HG03103 (cell line): ENCODE data around the gene SORL1.
A peak's percentile ranks its signal among the peaks of the same experiment; 100 is the strongest.

Source experiments
- ATAC-seq: cut with Tn5 transposase; IDR thresholded peaks from one replicate; pipeline ENCODE4 v1.9.1; 2021; ENCODE audit warnings: low read depth; ENCODE audit not compliant: unreplicated experiment

SORL1 gene

GRCh38 chr11:121650351-121651256 is 198.5 kb downstream of the SORL1 start:
- ATAC-seq = no peak

GRCh38 chr11:121651257-121651605 is 199.1 kb downstream of the SORL1 start:
- no peak for ATAC-seq

GRCh38 chr11:121652971-121653370 is 200.9 kb downstream of the SORL1 start:
- no peak for ATAC-seq

GRCh38 chr11:121654259-121654842 is 202.2 kb downstream of the SORL1 start:
- ATAC-seq = no peak

DNA sequence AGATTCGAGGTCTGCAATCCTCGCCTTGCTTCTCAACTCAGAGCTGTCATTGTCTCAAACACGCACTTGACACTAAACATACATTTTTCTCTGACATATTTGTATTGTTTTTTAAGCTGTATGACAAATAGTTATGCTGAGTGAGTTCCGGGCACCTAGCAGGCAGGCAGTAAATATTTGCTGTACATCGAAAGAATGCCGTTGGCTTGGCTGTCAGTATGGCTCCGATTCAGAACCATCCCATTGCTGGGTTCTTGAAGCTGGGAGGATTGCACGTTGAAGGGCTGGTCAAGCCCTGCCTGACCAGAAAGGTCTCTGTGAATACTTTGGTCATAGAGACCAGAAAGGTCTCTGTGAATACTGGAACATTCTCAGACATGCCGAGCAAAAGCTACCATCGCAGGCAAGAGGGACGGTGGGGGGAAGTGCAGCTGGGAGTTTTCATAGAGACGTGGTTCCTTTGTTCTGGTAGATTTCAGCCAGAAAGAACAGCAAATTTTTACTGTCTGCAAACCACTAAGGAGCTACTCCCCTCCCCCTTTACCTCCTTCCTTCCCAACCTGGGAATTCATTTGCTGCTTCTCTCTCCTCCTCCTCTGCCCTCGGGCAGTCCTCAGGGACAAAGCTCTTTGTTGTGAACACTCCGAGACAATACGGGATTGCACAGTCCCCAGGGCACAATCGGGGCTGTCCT is 202.9 kb downstream of the SORL1 start:
- no peak for ATAC-seq

GRCh38 chr11:121655537-121656327 is 203.6 kb downstream of the SORL1 start:
- peak; percentile 85 for ATAC-seq

- no peak for ATAC-seq
Observed at GRCh38 chr11:121656328-121657090, 204.4 kb downstream of the SORL1 start.

- no peak for ATAC-seq
Observed at GRCh38 chr11:121657146-121657545, 205.0 kb downstream of the SORL1 start.

GRCh38 chr11:121659811-121660210 is 207.7 kb downstream of the SORL1 start:
- no peak for ATAC-seq

DNA sequence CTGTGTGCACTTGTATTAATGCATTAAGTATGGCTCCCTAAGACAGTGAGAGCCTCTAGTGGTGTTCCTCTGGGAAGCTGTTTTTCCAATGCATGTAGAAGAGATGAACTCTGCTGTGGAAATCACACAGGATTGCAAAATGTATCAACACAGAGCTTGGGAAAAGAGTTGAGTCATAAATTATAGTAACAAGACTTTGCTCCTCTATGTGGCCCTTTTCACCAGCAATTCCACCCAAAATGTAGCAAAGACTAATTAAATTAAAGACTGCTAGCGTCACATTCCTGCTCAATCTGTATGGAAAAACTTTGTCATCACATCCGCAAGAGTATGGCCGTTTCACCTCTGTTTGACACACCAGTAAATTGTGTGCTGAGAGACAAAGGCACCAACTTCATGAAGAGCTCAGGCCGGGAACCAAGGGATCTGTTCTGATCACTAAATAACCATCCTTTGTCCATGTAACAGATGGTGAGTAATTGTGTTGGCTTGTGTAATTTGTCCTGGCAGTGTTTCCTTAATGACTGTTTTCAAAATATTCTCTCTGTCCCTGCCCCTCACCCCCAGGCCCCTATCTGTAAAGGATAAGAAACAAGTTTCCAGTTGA is 209.9 kb downstream of the SORL1 start:
- ATAC-seq = no peak

DNA sequence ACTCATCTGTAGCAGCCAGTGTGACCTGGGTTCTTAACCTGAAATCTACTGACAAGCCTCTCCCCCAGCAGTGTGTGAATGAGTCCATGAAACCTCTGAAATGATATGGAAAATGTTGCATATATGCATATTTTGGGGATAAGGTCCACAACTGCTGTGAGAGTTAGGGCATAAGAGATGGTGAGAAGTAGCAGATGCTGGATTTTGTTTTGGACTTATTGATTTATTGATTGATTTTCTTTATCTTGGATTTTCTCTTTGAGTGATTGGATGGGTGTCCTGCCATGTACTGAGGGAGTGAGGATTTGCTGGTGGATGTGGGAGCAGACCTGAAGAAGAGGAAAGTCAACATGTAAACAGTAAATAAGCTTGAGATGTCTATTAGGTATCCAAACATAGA is 212.0 kb downstream of the SORL1 start:
- ATAC-seq = no peak

GRCh38 chr11:121665206-121665838 is 213.2 kb downstream of the SORL1 start:
- ATAC-seq = no peak

GRCh38 chr11:121667836-121668235 is 215.7 kb downstream of the SORL1 start:
- ATAC-seq = no peak

- no peak for ATAC-seq
Observed at GRCh38 chr11:121669422-121669821, 217.3 kb downstream of the SORL1 start.

DNA sequence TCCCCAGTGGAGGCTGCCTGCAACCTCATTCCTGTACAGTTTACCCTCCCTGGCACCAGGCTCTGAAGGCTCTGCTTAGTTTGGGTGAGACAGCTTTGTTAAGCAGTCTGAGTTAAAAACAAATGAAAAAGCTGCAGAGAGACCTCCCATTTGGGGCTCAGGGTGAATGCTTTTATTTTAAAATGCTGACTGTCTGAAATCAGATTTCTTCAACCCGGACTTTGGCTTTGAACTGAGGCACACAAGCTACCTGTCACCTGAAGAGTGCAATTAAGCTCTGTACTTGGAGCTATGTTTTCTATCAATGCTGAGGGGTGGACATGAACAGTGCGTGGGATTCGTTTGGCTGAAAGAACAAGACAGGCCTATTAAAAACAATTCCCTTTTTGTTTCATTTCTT is 218.2 kb downstream of the SORL1 start:
- ATAC-seq = no peak

GRCh38 chr11:121670805-121671282 is 218.7 kb downstream of the SORL1 start:
- no peak for ATAC-seq

DNA sequence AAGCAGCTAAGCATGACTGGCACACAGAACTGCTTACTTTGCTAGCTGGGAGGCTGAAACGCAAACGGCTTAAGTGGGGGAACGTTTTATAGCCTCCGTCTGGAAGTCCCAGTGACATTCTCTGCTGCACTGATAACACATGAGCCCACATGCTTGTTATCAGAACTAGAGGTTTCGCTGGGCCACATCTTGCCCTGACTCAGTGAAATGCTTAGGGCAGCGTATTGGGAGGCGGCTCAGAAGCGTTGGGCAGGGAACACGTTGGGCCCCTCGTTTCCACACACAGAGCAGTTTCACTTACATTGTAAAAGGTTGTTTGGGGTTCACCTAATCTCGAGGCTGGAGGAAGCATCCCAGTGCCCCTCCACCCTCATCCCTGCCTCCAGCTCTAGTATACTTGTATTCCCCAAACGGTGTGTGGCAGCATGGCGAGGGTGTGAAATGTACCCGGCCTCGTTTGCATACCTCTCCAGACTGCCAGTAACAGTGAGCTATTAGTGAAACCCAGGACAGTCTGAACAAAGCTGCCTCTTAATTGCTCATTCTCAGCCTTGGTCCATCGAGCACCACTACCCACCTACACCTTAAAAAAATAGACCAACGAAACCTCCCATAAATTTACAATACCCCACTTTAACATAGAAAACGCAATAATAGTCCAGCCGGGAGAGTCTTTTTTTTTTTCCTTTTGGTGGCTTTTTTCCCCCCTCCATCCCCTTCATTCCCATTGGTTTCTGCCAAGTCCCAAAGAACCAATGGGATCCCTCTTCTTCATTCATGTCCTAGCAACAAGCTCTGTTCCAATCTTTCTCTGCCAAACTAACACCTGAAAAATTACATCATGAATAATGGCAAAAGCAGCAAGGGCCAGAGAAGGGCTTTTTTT is 219.4 kb downstream of the SORL1 start:
- ATAC-seq = no peak
